Measurements from ENCODE around the gene PODXL. TPM values are rescaled to one million over a fixed set of nuclear protein-coding genes. Genes with fewer than 3 reads are reported as not detected.

The PODXL gene
- total RNA-seq, 1 experiment from 2014 or later: 1.5 TPM

- H3K36me3 ChIP-seq (ENCODE audit: insufficient read depth, low read length): no peaks in the 10 kb centered on the region
- H2AFZ ChIP-seq (ENCODE audit: low read length): no peak overlapping the region
- no peaks in the 10 kb centered on the region for H3K9me3 ChIP-seq (ENCODE audit: low read length)
- H3K79me2 ChIP-seq (ENCODE audit: low read length): no peaks in the 10 kb centered on the region
- peak; percentile 28 for DNase-seq
- no peak overlapping the region for H3K27ac ChIP-seq (ENCODE audit: low read length)
- H4K20me1 ChIP-seq (ENCODE audit: insufficient read depth, low read depth, low read length): no peaks in the 10 kb centered on the region
- H3K4me3 ChIP-seq (ENCODE audit: low read length): no peak overlapping the region
- no peak overlapping the region for H3K4me2 ChIP-seq (ENCODE audit: low read depth, low read length, poor library complexity, severe bottlenecking)
- no peaks in the 10 kb centered on the region for H3K27me3 ChIP-seq (ENCODE audit: low read length)
- H3K4me1 ChIP-seq (ENCODE audit: low read length): peaks cover 3% of the 10 kb centered on the region
- H3K9ac ChIP-seq (ENCODE audit: low read length): no peak overlapping the region
- no peaks in the 10 kb centered on the region for H3K9me2 ChIP-seq (replicated peaks; ENCODE audit: insufficient read depth, low read length)
Measured at GRCh38 chr7:131538813-131539179, 17.6 kb downstream of the PODXL start.

GRCh38 chr7:131538071-131538812, 18.2 kb downstream of the PODXL start:
- Histone ChIP-seq H3K4me1 (ENCODE audit: low read length) (peaks cover 3% of the 10 kb centered on the region), H3K79me2 (ENCODE audit: low read length) (no peaks in the 10 kb centered on the region), H3K9ac (ENCODE audit: low read length) (no peak overlapping the region), H4K20me1 (ENCODE audit: insufficient read depth, low read depth, low read length) (no peaks in the 10 kb centered on the region), H2AFZ (ENCODE audit: low read length) (no peak overlapping the region), H3K27me3 (ENCODE audit: low read length) (no peaks in the 10 kb centered on the region), H3K27ac (ENCODE audit: low read length) (no peak overlapping the region), H3K4me2 (ENCODE audit: low read depth, low read length, poor library complexity, severe bottlenecking) (no peak overlapping the region), H3K9me2 (replicated peaks; ENCODE audit: insufficient read depth, low read length) (no peaks in the 10 kb centered on the region), H3K36me3 (ENCODE audit: insufficient read depth, low read length) (no peaks in the 10 kb centered on the region), H3K9me3 (ENCODE audit: low read length) (no peaks in the 10 kb centered on the region), H3K4me3 (ENCODE audit: low read length) (no peak overlapping the region)
- DNase-seq: peak; percentile 28

GRCh38 chr7:131537571-131537978, 18.9 kb downstream of the PODXL start:
- Histone ChIP-seq H3K79me2 (ENCODE audit: low read length) (no peaks in the 10 kb centered on the region), H3K9me3 (ENCODE audit: low read length) (no peaks in the 10 kb centered on the region), H3K27me3 (ENCODE audit: low read length) (no peaks in the 10 kb centered on the region), H3K9me2 (replicated peaks; ENCODE audit: insufficient read depth, low read length) (no peaks in the 10 kb centered on the region), H2AFZ (ENCODE audit: low read length) (no peak overlapping the region), H3K27ac (ENCODE audit: low read length) (no peak overlapping the region), H3K4me2 (ENCODE audit: low read depth, low read length, poor library complexity, severe bottlenecking) (no peak overlapping the region), H3K4me3 (ENCODE audit: low read length) (no peak overlapping the region), H3K4me1 (ENCODE audit: low read length) (peaks cover 3% of the 10 kb centered on the region), H4K20me1 (ENCODE audit: insufficient read depth, low read depth, low read length) (no peaks in the 10 kb centered on the region), H3K36me3 (ENCODE audit: insufficient read depth, low read length) (no peaks in the 10 kb centered on the region), H3K9ac (ENCODE audit: low read length) (no peak overlapping the region)
- peak; percentile 10 for DNase-seq

- Histone ChIP-seq H4K20me1 (ENCODE audit: insufficient read depth, low read depth, low read length) (no peaks in the 10 kb centered on the region), H3K4me3 (ENCODE audit: low read length) (no peak overlapping the region), H3K27me3 (ENCODE audit: low read length) (no peaks in the 10 kb centered on the region), H3K9ac (ENCODE audit: low read length) (no peak overlapping the region), H3K36me3 (ENCODE audit: insufficient read depth, low read length) (no peaks in the 10 kb centered on the region), H3K4me2 (ENCODE audit: low read depth, low read length, poor library complexity, severe bottlenecking) (no peak overlapping the region), H3K9me2 (replicated peaks; ENCODE audit: insufficient read depth, low read length) (no peaks in the 10 kb centered on the region), H3K27ac (ENCODE audit: low read length) (no peak overlapping the region), H3K79me2 (ENCODE audit: low read length) (no peaks in the 10 kb centered on the region), H2AFZ (ENCODE audit: low read length) (no peak overlapping the region), H3K4me1 (ENCODE audit: low read length) (peaks cover 3% of the 10 kb centered on the region), H3K9me3 (ENCODE audit: low read length) (no peaks in the 10 kb centered on the region)
- no peak for DNase-seq
Measured at GRCh38 chr7:131536361-131536849, 20.0 kb downstream of the PODXL start.

GRCh38 chr7:131533566-131534561, 22.6 kb downstream of the PODXL start:
- Histone ChIP-seq H3K36me3 (ENCODE audit: insufficient read depth, low read length) (no peaks in the 10 kb centered on the region), H3K9me3 (ENCODE audit: low read length) (no peaks in the 10 kb centered on the region), H3K4me2 (ENCODE audit: low read depth, low read length, poor library complexity, severe bottlenecking) (no peak overlapping the region), H3K4me3 (ENCODE audit: low read length) (no peak overlapping the region), H2AFZ (ENCODE audit: low read length) (no peak overlapping the region), H4K20me1 (ENCODE audit: insufficient read depth, low read depth, low read length) (no peaks in the 10 kb centered on the region), H3K4me1 (ENCODE audit: low read length) (peaks cover 3% of the 10 kb centered on the region), H3K9me2 (replicated peaks; ENCODE audit: insufficient read depth, low read length) (no peaks in the 10 kb centered on the region), H3K79me2 (ENCODE audit: low read length) (no peaks in the 10 kb centered on the region), H3K9ac (ENCODE audit: low read length) (no peak overlapping the region), H3K27ac (ENCODE audit: low read length) (no peak overlapping the region), H3K27me3 (ENCODE audit: low read length) (no peaks in the 10 kb centered on the region)
- no peak for DNase-seq

- Histone ChIP-seq H3K36me3 (ENCODE audit: insufficient read depth, low read length) (no peaks in the 10 kb centered on the region), H3K9ac (ENCODE audit: low read length) (no peak overlapping the region), H3K4me1 (ENCODE audit: low read length) (peaks cover 3% of the 10 kb centered on the region), H2AFZ (ENCODE audit: low read length) (no peak overlapping the region), H4K20me1 (ENCODE audit: insufficient read depth, low read depth, low read length) (no peaks in the 10 kb centered on the region), H3K9me2 (replicated peaks; ENCODE audit: insufficient read depth, low read length) (no peaks in the 10 kb centered on the region), H3K9me3 (ENCODE audit: low read length) (no peaks in the 10 kb centered on the region), H3K79me2 (ENCODE audit: low read length) (no peaks in the 10 kb centered on the region), H3K4me3 (ENCODE audit: low read length) (no peak overlapping the region), H3K27ac (ENCODE audit: low read length) (no peak overlapping the region), H3K27me3 (ENCODE audit: low read length) (no peaks in the 10 kb centered on the region), H3K4me2 (ENCODE audit: low read depth, low read length, poor library complexity, severe bottlenecking) (no peak overlapping the region)
- DNase-seq: no peak
Measured at GRCh38 chr7:131533151-131533559, 23.3 kb downstream of the PODXL start.

- Histone ChIP-seq H3K4me2 (ENCODE audit: low read depth, low read length, poor library complexity, severe bottlenecking) (no peak overlapping the region), H3K9ac (ENCODE audit: low read length) (no peak overlapping the region), H3K27ac (ENCODE audit: low read length) (no peak overlapping the region), H3K27me3 (ENCODE audit: low read length) (no peaks in the 10 kb centered on the region), H3K4me1 (ENCODE audit: low read length) (peaks cover 1% of the 10 kb centered on the region), H3K9me2 (replicated peaks; ENCODE audit: insufficient read depth, low read length) (no peaks in the 10 kb centered on the region), H4K20me1 (ENCODE audit: insufficient read depth, low read depth, low read length) (no peaks in the 10 kb centered on the region), H3K4me3 (ENCODE audit: low read length) (no peak overlapping the region), H3K9me3 (ENCODE audit: low read length) (no peaks in the 10 kb centered on the region), H3K36me3 (ENCODE audit: insufficient read depth, low read length) (no peaks in the 10 kb centered on the region), H2AFZ (ENCODE audit: low read length) (no peak overlapping the region), H3K79me2 (ENCODE audit: low read length) (no peaks in the 10 kb centered on the region)
- no peak for DNase-seq
Measured at GRCh38 chr7:131532570-131533091, 23.8 kb downstream of the PODXL start.

GRCh38 chr7:131530137-131530536, 26.3 kb downstream of the PODXL start:
- Histone ChIP-seq H3K9me2 (replicated peaks; ENCODE audit: insufficient read depth, low read length) (no peaks in the 10 kb centered on the region), H3K27ac (ENCODE audit: low read length) (no peak overlapping the region), H3K9me3 (ENCODE audit: low read length) (no peaks in the 10 kb centered on the region), H3K36me3 (ENCODE audit: insufficient read depth, low read length) (no peaks in the 10 kb centered on the region), H3K4me1 (ENCODE audit: low read length) (no peaks in the 10 kb centered on the region), H3K4me3 (ENCODE audit: low read length) (no peak overlapping the region), H3K9ac (ENCODE audit: low read length) (no peak overlapping the region), H3K79me2 (ENCODE audit: low read length) (no peaks in the 10 kb centered on the region), H2AFZ (ENCODE audit: low read length) (no peak overlapping the region), H4K20me1 (ENCODE audit: insufficient read depth, low read depth, low read length) (no peaks in the 10 kb centered on the region), H3K27me3 (ENCODE audit: low read length) (no peaks in the 10 kb centered on the region), H3K4me2 (ENCODE audit: low read depth, low read length, poor library complexity, severe bottlenecking) (no peak overlapping the region)
- DNase-seq: no peak

Data from Karpas-422 (cell line).